Subcutaneous adipose tissue (tissue), 4 donors: ENCODE results near the gene FBXL14. TPM values are rescaled to one million over a fixed set of nuclear protein-coding genes. Genes with fewer than 3 reads are reported as not detected.

Experiments
- total RNA-seq, 4 donors: library from RNA; depleted of rRNA; stranded (reverse); fragments of >200 nt; gene quantifications; one replicate each; pipeline ENCODE4 v1.1.0, GENCODE V29; 2016
- TF ChIP-seq, protein P1 (sequence below): fragments of 450-650 bp; IDR thresholded peaks from one replicate; pipeline ENCODE4 v1.5.1; 2016; ENCODE audit warnings: low read depth, mild to moderate bottlenecking, control low read depth, antibody characterized with exemption, moderate library complexity

The FBXL14 gene
- total RNA-seq, 4 donors from 2014 or later = 4.6 to 10.2 (median 8.0) TPM

DNA sequence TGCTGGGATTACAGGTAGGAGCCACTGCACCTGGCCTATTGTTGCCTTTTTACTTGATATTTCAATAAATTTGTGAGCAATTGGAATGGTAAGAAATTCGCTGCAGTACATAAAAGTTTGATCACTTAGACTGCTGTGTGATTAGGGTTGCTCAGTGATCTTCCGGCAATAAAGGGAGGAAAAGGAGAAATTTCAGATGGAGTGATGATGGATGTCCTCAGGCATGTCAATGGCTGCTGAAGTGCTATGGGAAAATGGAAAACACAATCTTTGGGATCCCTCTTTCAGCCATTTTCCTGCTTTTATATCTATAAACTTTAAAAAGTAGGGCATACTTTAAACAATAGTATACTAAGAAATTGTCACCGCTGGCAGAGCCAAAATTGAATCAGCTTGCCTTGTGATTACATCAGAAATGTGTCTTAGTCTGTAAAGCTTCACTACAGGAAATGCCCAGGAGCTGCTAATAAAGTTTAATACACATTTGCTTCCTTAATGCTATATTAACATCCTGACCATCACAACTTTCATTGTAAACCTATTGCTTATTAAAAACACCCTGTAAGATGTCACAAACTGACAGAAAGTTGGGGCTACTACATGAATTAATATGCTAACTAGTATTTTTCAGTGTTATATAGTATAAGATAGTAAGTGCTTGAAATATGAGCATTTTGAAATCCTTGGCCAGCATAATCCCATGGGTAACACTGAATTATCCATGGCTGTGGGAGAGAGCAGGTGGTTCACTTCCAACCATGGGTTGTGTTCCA, 13.7 kb upstream of the FBXL14 start:
- TF ChIP-seq, protein P1, sequence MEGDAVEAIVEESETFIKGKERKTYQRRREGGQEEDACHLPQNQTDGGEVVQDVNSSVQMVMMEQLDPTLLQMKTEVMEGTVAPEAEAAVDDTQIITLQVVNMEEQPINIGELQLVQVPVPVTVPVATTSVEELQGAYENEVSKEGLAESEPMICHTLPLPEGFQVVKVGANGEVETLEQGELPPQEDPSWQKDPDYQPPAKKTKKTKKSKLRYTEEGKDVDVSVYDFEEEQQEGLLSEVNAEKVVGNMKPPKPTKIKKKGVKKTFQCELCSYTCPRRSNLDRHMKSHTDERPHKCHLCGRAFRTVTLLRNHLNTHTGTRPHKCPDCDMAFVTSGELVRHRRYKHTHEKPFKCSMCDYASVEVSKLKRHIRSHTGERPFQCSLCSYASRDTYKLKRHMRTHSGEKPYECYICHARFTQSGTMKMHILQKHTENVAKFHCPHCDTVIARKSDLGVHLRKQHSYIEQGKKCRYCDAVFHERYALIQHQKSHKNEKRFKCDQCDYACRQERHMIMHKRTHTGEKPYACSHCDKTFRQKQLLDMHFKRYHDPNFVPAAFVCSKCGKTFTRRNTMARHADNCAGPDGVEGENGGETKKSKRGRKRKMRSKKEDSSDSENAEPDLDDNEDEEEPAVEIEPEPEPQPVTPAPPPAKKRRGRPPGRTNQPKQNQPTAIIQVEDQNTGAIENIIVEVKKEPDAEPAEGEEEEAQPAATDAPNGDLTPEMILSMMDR = no peak

DNA sequence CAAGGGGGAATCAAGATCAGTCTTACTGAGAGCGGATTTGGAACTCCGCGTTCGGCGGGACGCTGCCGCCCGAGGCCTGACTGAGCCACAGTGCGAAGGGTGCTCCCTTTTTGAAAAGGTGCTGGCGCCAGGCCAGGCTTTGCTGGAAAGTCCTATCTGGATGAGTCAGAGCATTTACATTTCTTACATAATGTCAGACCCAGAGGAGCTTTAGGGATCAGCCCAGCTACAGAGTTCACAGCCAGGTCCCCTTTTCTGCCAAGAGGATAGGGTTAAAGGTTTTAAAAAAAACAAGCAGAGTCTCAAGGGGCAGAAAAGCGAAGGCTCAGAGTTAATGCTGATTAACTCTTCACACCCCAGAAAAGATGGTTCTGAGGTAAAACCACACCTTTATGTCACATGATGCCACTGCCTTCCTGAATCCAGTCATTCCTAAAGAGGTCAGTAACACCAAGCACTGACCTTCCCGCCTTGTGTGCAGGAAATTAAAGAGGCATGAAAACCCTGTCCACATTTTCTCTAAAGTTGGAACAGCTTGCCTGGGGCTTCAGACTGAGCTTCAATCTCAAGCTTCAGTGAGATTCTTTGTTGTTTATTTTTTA, 11.7 kb upstream of the FBXL14 start:
- TF ChIP-seq, protein P1 = no peak

DNA sequence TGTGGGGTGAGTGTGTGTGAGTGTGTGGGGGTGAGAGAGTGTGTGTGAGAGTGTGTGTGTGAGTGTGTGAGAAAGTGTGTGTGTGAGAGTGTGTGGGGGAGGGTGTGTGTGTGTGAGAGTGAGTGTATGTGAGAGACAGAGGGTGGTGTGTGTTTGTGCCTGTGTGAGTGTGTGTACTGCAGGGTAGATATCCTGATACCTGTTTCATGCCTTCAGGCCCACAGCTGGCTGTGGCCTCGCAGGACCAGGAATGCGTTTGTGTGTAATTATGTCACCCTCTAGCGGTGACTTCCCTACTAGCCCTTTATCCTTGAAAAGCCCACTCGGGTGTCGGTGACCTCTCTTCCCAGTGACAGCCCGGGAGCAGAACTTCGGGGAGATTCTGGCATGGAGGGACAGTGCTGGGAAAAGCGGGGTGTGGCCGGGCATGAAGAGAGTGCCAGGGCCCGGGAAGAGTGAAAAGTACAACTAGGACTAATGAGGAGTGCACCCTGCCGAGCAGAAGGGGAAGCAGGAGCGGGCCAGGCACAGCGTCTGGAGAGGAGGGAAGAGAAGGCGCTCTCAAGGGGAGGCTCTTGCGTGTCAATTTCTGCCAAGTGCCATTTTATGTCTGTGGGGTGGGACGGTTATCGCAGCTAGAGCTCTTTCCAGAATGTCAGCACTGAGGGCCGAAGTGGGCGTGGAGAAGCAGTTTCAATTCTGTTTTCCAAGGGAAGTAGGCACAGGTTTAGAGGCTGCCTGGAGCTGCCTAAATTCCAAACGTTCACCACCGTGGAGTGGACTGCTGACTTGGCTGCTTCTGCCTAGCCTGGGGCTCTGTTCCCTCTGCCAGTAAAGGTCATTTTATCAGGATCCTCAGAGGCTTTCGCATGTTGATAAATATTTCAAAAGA, 11.0 kb upstream of the FBXL14 start:
- TF ChIP-seq, protein P1 = no peak

DNA sequence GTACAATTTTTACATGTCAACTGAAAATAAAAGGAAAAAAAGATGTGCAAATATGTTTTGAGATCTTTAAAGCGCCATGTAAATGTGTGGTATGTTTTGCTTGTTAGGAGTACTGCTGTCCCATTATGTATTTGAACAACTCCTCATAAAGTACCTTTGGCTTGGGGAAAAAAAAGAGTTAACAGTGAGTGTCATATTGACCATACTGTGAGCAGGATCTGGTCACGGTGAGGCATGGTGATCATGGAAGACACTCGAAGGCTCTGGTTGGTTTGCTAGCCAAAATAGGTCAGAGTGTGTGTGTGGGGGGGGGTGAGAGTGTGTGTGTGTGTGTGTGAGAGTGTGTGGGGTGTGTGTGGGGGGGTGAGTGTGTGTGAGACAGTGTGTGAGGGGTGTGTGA, 10.1 kb upstream of the FBXL14 start:
- TF ChIP-seq, protein P1 = no peak

DNA sequence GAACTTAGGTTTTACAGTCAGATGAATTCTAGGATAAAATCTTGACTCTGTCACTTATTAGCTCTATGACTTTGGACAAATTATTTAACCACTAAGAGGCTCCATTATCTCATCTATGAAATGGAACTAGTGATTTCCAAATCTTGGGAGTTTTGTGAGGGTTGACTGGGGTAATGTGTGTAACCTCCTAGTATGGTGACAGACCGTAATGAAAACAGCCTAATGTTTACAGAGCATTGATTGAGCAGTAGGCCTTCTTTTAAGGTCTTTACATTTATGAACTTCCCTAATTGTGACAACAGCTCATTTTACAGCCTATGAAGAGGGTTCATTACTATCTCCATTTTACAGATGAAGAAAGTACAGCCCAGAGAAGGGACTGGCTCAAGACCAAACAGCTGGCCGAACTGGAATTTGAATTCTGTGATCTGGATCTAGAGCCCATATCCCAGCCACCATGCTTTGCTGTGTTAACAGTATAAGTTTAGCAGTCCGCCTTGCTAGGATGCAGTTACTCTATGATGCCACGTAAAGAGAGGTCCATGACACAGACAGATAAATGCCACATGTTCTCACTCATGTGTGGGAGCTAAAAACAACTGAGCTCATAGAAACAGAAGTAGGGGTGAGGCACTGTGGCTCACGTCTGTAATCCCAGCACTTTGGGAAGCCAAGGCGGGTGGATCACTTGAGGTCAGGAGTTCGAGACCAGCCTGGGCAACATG, 9.1 kb upstream of the FBXL14 start:
- TF ChIP-seq, protein P1 = no peak

DNA sequence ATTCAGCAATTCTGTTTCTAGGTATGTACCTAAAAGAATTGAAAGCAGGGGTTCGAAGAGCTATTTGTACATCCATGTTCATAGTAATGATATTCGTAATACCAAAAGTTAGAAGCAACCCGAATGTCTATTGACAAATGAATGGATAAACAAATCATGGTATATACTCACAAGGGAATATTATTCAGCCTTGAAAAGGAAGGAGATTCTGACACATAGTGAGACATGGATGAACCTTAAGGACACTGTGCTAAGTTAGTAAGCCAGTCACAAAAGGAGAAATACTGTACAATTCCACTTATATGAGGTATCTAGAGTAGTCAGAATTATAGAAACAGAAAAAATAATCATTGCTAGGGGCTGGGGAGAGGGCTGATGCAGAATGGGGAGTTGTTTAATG, 4.4 kb upstream of the FBXL14 start:
- TF ChIP-seq, protein P1 = no peak
